Esophagus (tissue), 2 donors: ENCODE data around the gene CFAP300. TPM values are rescaled to one million over a fixed set of nuclear protein-coding genes. Genes with fewer than 3 reads are reported as not detected.

Experiments
- H3K27ac ChIP-seq, 2 donors: one replicate each; pipeline ENCODE4 v1.5.1; 2013; ENCODE audit warnings: low read depth in 2 of 2, mild to moderate bottlenecking in 2 of 2, inconsistent platforms in 1 of 2, low read length in 1 of 2, moderate library complexity in 1 of 2
- H3K27me3 ChIP-seq, 2 donors: one replicate each; pipeline ENCODE4 v1.6.1; 2013; ENCODE audit warnings: low read length in 2 of 2, control low read depth in 1 of 2, mild to moderate bottlenecking in 1 of 2; ENCODE audit not compliant: insufficient read depth in 2 of 2, control insufficient read depth in 1 of 2
- H3K36me3 ChIP-seq, 2 donors: one replicate each; pipeline ENCODE4 v1.6.1; 2013; ENCODE audit warnings: low read length in 1 of 2; ENCODE audit not compliant: control insufficient read depth in 2 of 2, insufficient read depth in 2 of 2
- H3K4me1 ChIP-seq, 2 donors: one replicate each; pipeline ENCODE4 v1.6.1; 2013; ENCODE audit warnings: low read length in 1 of 2; ENCODE audit not compliant: control insufficient read depth in 2 of 2, insufficient read depth in 2 of 2
- H3K4me3 ChIP-seq, 2 donors: one replicate each; pipeline ENCODE4 v1.5.1; 2013; ENCODE audit warnings: low read length in 2 of 2, mild to moderate bottlenecking in 2 of 2, low read depth in 1 of 2, moderate library complexity in 1 of 2
- H3K9me3 ChIP-seq, 2 donors: one replicate each; pipeline ENCODE4 v1.6.1; 2013; ENCODE audit warnings: mild to moderate bottlenecking in 2 of 2, low read depth in 1 of 2, low read length in 1 of 2, moderate library complexity in 1 of 2; ENCODE audit not compliant: control insufficient read depth in 2 of 2, insufficient read depth in 1 of 2
- WGBS, 2 donors: extraction: QIAGEN DNeasy Blood & Tissue Kit; methylation state at CpG; one replicate each; pipeline ENCODE4 v1.1.7; 2013; 5-methylcytosine and 5-hydroxymethylcytosine counted together
- polyA plus RNA-seq, 2 donors: library from polyadenylated mRNA; stranded (reverse); fragments of 200-250 nt; gene quantifications; one replicate each; pipeline ENCODE4 v1.2.3, GENCODE V29; 2013
- donor health status: healthy with polysubstance abuse.
- donor health status: Bipolar disorder and iron deficiency.

Gene CFAP300
- polyA plus RNA-seq, 2 donors, result 0.63 to 0.68 TPM

- Histone ChIP-seq H3K36me3 (no peaks in the 10 kb centered on the region), H3K4me3 (no peak overlapping the region), H3K27me3 (no peaks in the 10 kb centered on the region), H3K4me1 (no peaks in the 10 kb centered on the region), H3K27ac (no peak overlapping the region), H3K9me3 (peaks cover 7% of the 10 kb centered on the region in 2 donors)
- WGBS, 2 donors, result 77 to 83% methylated on average over 1 of the region's 1 CpG
These were observed 24.5 kb downstream of the CFAP300 start for GRCh38 chr11:102071497-102072472.

DNA sequence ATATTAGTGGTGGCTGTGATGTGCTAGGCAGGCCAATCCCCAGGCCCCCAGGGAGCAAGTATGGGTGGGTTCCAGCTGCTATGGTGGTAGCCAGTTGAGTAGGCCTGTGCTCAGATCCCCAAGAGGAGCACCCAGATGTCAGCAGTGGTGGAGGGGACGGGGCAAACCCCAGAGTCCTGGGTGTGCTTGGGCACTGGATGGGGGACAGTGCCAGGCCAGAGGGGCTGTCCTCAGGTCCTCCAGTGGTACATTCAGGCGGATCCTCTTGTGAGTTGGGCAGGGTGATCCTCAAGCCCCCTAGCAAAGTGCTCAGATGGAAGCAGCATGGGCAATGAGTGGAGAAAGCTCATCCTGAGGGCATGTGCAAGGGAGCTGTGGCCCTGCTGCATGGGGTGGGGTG is 26.0 kb downstream of the CFAP300 start:
- WGBS, 2 donors, result 94 to 100% methylated on average over 2 of the region's 2 CpGs

GRCh38 chr11:102079625-102080024 is 32.4 kb downstream of the CFAP300 start:
- Histone ChIP-seq H3K27ac (no peak overlapping the region), H3K4me3 (no peak overlapping the region), H3K4me1 (no peaks in the 10 kb centered on the region), H3K9me3 (no peaks in the 10 kb centered on the region), H3K36me3 (no peaks in the 10 kb centered on the region), H3K27me3 (no peaks in the 10 kb centered on the region)

More for the DNA sequence above, 26.0 kb downstream of the CFAP300 start:
- no peaks in the 10 kb centered on the region for H3K4me1 ChIP-seq
- H3K27me3 ChIP-seq, result no peaks in the 10 kb centered on the region
- H3K9me3 ChIP-seq, result peaks cover 7% of the 10 kb centered on the region in 2 donors
- no peaks in the 10 kb centered on the region for H3K36me3 ChIP-seq
- H3K4me3 ChIP-seq, result no peak overlapping the region
- H3K27ac ChIP-seq, result no peak overlapping the region

- H3K4me1 ChIP-seq, result no peaks in the 10 kb centered on the region
- WGBS, 2 donors, result 82 to 90% methylated on average over 7 of the region's 7 CpGs
These were observed 34.1 kb downstream of the CFAP300 start for GRCh38 chr11:102081313-102081712.

DNA sequence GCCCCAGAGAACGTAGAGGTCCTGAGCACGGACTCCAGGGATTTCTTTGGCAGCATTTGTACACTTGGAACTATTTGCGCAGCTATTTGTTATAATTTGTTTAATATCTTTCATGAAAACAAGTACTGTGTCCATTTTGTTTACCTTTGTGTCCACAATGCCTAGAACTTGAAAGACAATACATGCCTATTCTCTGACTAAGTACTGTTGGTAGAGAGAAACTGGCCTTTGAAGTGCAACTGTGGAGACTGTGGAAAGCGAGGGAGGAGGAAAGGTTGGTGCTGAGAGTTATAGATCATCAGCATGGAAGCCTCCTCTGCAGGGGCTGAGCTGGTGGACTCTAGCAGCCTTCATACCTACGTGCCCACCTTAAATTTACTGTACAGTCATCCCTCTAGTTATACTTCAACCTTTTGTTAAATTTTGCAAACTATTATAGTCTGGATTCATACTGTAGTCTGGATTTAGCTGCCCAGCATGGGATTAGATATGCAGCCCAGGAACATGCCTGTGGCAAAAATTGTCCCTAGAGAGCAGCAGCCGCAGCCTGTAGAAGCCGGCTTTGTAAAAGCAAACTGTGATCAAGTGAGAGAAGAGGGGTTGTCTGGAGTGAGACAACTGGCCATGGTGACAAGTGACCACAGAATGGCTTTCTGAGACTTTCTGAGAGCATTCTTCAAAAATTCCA is 38.8 kb downstream of the CFAP300 start:
- H3K4me3 ChIP-seq, result no peak overlapping the region
- WGBS, 2 donors, result 80 to 81% methylated on average over 7 of the region's 7 CpGs
- no peaks in the 10 kb centered on the region for H3K36me3 ChIP-seq
- no peaks in the 10 kb centered on the region for H3K9me3 ChIP-seq
- no peaks in the 10 kb centered on the region for H3K27me3 ChIP-seq
- no peak overlapping the region for H3K27ac ChIP-seq
- H3K4me1 ChIP-seq, result no peaks in the 10 kb centered on the region

More at GRCh38 chr11:102081313-102081712, 34.1 kb downstream of the CFAP300 start:
- Histone ChIP-seq H3K27me3 (no peaks in the 10 kb centered on the region), H3K27ac (no peak overlapping the region), H3K36me3 (no peaks in the 10 kb centered on the region), H3K9me3 (no peaks in the 10 kb centered on the region), H3K4me3 (no peak overlapping the region)

DNA sequence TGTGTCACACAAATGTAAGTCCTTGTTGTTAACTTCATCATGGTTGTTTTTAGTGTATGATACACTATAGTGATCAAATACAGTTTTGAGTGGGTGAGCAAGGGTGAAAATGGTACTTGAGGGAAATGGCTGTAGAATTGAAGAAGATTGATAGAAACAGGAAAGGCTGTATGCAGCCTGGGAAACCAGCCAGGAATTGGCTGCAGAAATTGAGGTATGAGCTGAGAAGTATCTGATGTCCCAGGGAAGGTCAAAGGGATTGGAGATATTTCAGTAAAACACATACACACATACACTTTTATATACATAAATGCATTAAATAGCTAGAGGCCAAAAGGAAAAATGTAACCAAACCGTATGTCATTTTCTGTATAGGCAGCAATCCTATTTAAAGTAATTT is 49.9 kb downstream of the CFAP300 start:
- Histone ChIP-seq H3K27me3 (no peaks in the 10 kb centered on the region), H3K4me3 (no peak overlapping the region), H3K27ac (no peak overlapping the region), H3K4me1 (no peaks in the 10 kb centered on the region), H3K36me3 (no peaks in the 10 kb centered on the region), H3K9me3 (no peaks in the 10 kb centered on the region)
- WGBS, 2 donors, result 67 to 79% methylated on average over 1 of the region's 1 CpG

GRCh38 chr11:102099755-102100154 is 52.5 kb downstream of the CFAP300 start:
- H3K9me3 ChIP-seq, result no peaks in the 10 kb centered on the region
- H3K36me3 ChIP-seq, result no peaks in the 10 kb centered on the region
- H3K27ac ChIP-seq, result no peak overlapping the region
- 88 to 90% methylated on average over 2 of the region's 2 CpGs for WGBS, 2 donors
- H3K4me1 ChIP-seq, result no peaks in the 10 kb centered on the region
- no peak overlapping the region for H3K4me3 ChIP-seq
- no peaks in the 10 kb centered on the region for H3K27me3 ChIP-seq

GRCh38 chr11:102108734-102109440 is 61.6 kb downstream of the CFAP300 start:
- no peaks in the 10 kb centered on the region for H3K9me3 ChIP-seq
- no peaks in the 10 kb centered on the region for H3K27me3 ChIP-seq
- H3K36me3 ChIP-seq, result no peaks in the 10 kb centered on the region
- peak overlapping the region; percentile 9 to 56 for H3K27ac ChIP-seq
- H3K4me1 ChIP-seq, result no peaks in the 10 kb centered on the region
- WGBS, 2 donors, result 52 to 58% methylated on average over 3 of the region's 3 CpGs
- no peak overlapping the region for H3K4me3 ChIP-seq

GRCh38 chr11:102109896-102110760 is 62.9 kb downstream of the CFAP300 start, which contains the start of gene YAP1:
Gene YAP1 (plus strand): TSS chr11:102110447. CDS start chr11:102110849, 402 bp downstream.
- H3K4me3 ChIP-seq, result peak within 1 kb of the TSS; percentile 84 to 94
- H3K36me3 ChIP-seq, result no peaks in the 10 kb centered on the region
- H3K9me3 ChIP-seq, result no peaks in the 10 kb centered on the region
- H3K27ac ChIP-seq, result peak within 1 kb of the TSS; percentile 96 to 97
- no peaks in the 10 kb centered on the region for H3K27me3 ChIP-seq
- 0 to 1% methylated on average over 79 to 104 of the region's 104 CpGs for WGBS, 2 donors
- no peaks in the 10 kb centered on the region for H3K4me1 ChIP-seq
